Suprapubic skin (tissue), 4 donors: ENCODE results near the gene ERCC6. TPM values are rescaled to one million over a fixed set of nuclear protein-coding genes. Genes with fewer than 3 reads are reported as not detected.

ENCODE experiments used
- DNase-seq, 2 donors: peaks; one replicate each; pipeline ENCODE4 v3.0.0-alpha.2; 2019; ENCODE audit warnings: low spot score in 2 of 2
- H3K27ac ChIP-seq: fragments of 200-600 bp; sonication (generic); one replicate; pipeline ENCODE4 v1.5.1; 2019
- H3K27me3 ChIP-seq: fragments of 200-600 bp; sonication (generic); one replicate; pipeline ENCODE4 v1.5.1; 2019
- H3K36me3 ChIP-seq: fragments of 200-600 bp; sonication (generic); one replicate; pipeline ENCODE4 v1.5.1; 2019
- H3K4me1 ChIP-seq: fragments of 200-600 bp; sonication (generic); one replicate; pipeline ENCODE4 v1.5.1; 2019
- H3K4me3 ChIP-seq: fragments of 200-600 bp; sonication (generic); one replicate; pipeline ENCODE4 v1.5.1; 2019; ENCODE audit warnings: mild to moderate bottlenecking
- H3K9me3 ChIP-seq: fragments of 200-600 bp; sonication (generic); one replicate; pipeline ENCODE4 v1.5.1; 2019
- EP300 ChIP-seq: sonication (generic); formaldehyde crosslinking; IDR thresholded peaks from one replicate; pipeline ENCODE4 v1.6.1; 2017; ENCODE audit warnings: antibody characterized with exemption
- POLR2A ChIP-seq, 2 donors: fragments of 450-650 bp; IDR thresholded peaks; one replicate each; pipeline ENCODE4 v1.6.1; 2017; ENCODE audit warnings: antibody characterized with exemption in 2 of 2, mild to moderate bottlenecking in 2 of 2, moderate library complexity in 2 of 2
- POLR2AphosphoS5 ChIP-seq, 3 donors: sonication (generic); formaldehyde crosslinking; IDR thresholded peaks; one replicate each; pipeline ENCODE4 v1.6.1; 2017; ENCODE audit warnings: antibody characterized with exemption in 3 of 3
- WGBS: methylation state at CpG from one replicate; pipeline ENCODE4 v1.1.5; 2018; 5-methylcytosine and 5-hydroxymethylcytosine counted together
- total RNA-seq, 4 donors: library from RNA; depleted of rRNA; stranded (reverse); fragments of >200 nt; gene quantifications; one replicate each; pipeline ENCODE4 v1.1.0, GENCODE V29; 2016
- TF ChIP-seq, protein P1 (sequence below), 2 donors: fragments of 200-600 bp in 1 of 2; fragments of 450-650 bp in 1 of 2; sonication (generic) in 1 of 2; IDR thresholded peaks; one replicate each; pipeline ENCODE4 v1.5.1; 2016 to 2019; ENCODE audit warnings: antibody characterized with exemption in 2 of 2, mild to moderate bottlenecking in 1 of 2, moderate library complexity in 1 of 2

ERCC6 gene
- 10 to 100 TPM; 20.5 to 37.1 (median 24.4) TPM for total RNA-seq

DNA sequence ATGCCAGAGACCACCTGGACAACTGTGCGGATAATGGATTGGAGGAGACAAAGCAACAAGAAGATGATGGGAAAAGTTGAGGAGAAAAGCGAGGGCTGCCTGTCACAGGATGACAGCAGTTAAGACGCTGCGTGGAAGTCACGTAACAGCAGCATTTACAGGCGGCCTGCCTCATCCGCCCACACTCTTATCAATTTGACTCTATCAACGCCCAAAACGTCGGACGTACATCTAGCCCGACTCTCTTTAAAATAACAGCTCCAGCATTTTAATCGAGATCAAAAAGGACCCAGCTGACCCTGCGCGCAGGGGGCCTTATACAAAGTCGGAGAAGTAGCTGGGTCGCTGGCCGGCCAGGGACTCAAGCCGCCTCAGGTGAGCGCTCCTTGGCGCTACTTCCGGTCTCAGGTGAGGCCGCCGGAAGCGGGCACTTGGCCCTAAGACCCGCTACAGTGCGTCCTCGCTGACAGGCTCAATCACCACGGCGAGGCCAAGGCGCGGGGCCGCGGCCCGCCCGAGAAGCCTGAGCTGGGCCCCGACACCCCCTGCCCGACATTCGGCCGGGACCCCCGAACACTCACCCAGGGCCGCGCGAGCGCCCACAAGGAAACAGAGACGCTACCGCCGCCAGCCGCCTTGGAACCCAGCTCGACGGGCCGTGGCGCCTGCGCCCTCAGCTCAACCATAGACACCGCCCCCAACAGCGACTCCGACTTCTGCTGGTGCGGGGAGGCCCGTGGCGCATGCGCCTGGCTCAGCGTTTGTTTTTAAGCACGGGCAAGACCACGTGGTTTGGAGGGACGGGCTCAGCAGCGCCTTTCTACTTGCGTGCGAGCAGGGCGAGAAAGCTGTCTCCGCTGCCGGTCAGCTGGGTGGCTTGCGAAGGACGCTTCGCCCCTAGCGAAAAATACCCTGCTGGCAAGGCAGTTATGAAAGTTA, at the start of gene ERCC6:
Gene ERCC6, minus strand, starts transcription at position 741 of the 939 bp plus-strand sequence.
- H3K36me3 ChIP-seq: no peaks in the 10 kb centered on the region
- WGBS: 3% methylated on average over 29 of the region's 75 CpGs
- no peaks in the 10 kb centered on the region for H3K9me3 ChIP-seq
- peaks cover 3% of the 10 kb centered on the region for H3K27me3 ChIP-seq
- peak within 1 kb of the TSS; percentile 81 for H3K4me3 ChIP-seq
- TF ChIP-seq POLR2A (IDR thresholded peaks at IDR 0.05) (peak in 1 of 2 donors; percentile 67), POLR2AphosphoS5 (IDR thresholded peaks at IDR 0.05) (no peak), EP300 (no peak)
- TF ChIP-seq, protein P1, sequence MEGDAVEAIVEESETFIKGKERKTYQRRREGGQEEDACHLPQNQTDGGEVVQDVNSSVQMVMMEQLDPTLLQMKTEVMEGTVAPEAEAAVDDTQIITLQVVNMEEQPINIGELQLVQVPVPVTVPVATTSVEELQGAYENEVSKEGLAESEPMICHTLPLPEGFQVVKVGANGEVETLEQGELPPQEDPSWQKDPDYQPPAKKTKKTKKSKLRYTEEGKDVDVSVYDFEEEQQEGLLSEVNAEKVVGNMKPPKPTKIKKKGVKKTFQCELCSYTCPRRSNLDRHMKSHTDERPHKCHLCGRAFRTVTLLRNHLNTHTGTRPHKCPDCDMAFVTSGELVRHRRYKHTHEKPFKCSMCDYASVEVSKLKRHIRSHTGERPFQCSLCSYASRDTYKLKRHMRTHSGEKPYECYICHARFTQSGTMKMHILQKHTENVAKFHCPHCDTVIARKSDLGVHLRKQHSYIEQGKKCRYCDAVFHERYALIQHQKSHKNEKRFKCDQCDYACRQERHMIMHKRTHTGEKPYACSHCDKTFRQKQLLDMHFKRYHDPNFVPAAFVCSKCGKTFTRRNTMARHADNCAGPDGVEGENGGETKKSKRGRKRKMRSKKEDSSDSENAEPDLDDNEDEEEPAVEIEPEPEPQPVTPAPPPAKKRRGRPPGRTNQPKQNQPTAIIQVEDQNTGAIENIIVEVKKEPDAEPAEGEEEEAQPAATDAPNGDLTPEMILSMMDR (IDR thresholded peaks at IDR 0.05): peak in 1 of 2 donors; percentile 7
- DNase-seq: peak; percentile 98
- H3K4me1 ChIP-seq: peaks cover 30% of the 10 kb centered on the region
- peak within 1 kb of the TSS; percentile 89 for H3K27ac ChIP-seq

DNA sequence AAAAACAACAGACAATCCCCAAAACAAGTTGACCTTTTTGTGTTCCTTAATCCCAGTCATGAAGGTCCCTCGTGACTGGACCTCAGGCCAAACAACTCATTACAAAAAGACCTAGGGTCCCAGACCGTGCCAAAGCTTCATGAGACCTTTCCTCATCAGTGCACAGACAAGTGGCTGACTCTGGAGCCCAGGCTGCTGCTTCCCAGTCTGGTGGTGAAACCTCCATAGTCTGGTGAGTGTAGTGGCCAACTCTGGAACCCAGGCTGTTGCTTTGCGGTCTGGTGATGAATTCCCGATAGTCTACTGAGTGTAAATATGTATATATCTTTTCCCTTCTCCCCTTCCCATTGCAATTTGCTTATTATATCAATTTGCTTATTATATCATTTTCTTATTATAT, 49.1 kb upstream of the ERCC6 start:
- Histone ChIP-seq H3K36me3 (no peaks in the 10 kb centered on the region), H3K27ac (no peak overlapping the region), H3K4me1 (no peaks in the 10 kb centered on the region), H3K9me3 (no peaks in the 10 kb centered on the region), H3K27me3 (peaks cover 6% of the 10 kb centered on the region), H3K4me3 (no peak overlapping the region)
- WGBS: 64% methylated on average over 4 of the region's 4 CpGs
- TF ChIP-seq, protein P1 (IDR thresholded peaks at IDR 0.05): no peak
- no peak for TF ChIP-seq EP300
- no peak for TF ChIP-seq POLR2A (IDR thresholded peaks at IDR 0.05)
- no peak for TF ChIP-seq POLR2AphosphoS5 (IDR thresholded peaks at IDR 0.05)
- DNase-seq: no peak

DNA sequence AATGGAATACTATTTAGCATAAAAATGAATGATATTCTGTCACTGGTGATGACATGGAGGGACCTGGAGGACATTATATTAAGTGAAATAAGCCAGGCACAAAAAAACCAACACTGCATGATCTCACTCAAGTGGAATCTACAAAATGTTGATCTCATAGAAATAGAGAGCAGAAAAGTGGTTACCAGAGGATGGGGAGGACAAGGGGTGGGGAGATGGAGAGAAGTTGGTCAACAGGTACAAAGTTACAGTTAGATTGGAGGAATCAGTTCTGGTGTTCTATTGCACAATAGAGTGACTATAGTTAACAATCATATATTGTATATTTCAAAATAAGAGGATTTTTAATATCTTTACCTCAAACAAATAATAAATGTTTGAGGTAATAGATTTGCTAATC, 46.5 kb upstream of the ERCC6 start:
- TF ChIP-seq POLR2AphosphoS5 (IDR thresholded peaks at IDR 0.05) (no peak), POLR2A (IDR thresholded peaks at IDR 0.05) (no peak), EP300 (no peak)
- TF ChIP-seq, protein P1 (IDR thresholded peaks at IDR 0.05): no peak
- Histone ChIP-seq H3K27me3 (no peaks in the 10 kb centered on the region), H3K4me1 (no peaks in the 10 kb centered on the region), H3K36me3 (no peaks in the 10 kb centered on the region), H3K9me3 (no peaks in the 10 kb centered on the region), H3K27ac (no peak overlapping the region), H3K4me3 (no peak overlapping the region)
- DNase-seq: no peak

DNA sequence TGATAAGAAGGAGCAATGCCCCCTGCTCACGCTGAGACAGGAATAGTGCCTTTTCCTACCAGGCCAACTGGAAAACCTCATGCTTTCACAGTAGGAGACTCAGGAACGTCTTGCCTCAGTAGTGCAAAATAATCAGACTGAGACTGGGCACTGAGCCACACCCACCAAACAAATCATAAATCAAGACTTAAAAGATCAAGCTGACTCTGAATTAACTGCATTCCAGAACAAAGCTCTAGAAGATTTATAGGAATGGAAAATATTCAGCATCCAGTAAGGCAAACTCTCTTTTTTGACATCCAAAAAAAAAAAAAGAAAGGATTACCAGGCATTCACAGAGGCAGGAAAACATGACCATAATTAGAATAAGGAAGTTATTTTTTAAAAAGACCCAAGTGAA, 40.7 kb upstream of the ERCC6 start:
- H3K27ac ChIP-seq: no peak overlapping the region
- 27% methylated on average over 2 of the region's 2 CpGs for WGBS
- no peak for TF ChIP-seq EP300
- TF ChIP-seq, protein P1 (IDR thresholded peaks at IDR 0.05): no peak
- TF ChIP-seq POLR2AphosphoS5 (IDR thresholded peaks at IDR 0.05): no peak
- no peak for TF ChIP-seq POLR2A (IDR thresholded peaks at IDR 0.05)

DNA sequence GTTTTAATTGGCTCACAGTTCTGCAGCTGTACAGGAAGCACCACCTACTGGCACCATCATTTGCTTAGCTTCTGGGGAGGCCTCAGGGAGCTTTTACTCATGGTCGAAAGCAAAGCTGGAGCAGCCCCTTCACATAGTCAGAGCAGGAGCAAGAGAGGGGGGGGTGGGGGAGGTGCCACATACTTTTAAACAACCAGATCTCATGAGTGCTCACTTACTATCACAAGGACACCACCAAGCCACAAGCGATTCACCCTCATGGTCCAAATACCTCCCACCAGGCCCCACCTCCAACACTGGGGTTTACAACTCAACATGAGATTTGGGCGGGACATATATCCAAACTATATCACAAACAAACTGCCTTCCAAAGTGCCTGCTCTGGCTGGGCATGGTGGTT, 39.5 kb upstream of the ERCC6 start:
- 83% methylated on average over 3 of the region's 3 CpGs for WGBS
- Histone ChIP-seq H3K4me1 (no peaks in the 10 kb centered on the region), H3K36me3 (no peaks in the 10 kb centered on the region), H3K9me3 (no peaks in the 10 kb centered on the region), H3K27me3 (no peaks in the 10 kb centered on the region), H3K4me3 (no peak overlapping the region), H3K27ac (no peak overlapping the region)
- DNase-seq: no peak
- TF ChIP-seq, protein P1 (IDR thresholded peaks at IDR 0.05): no peak
- TF ChIP-seq POLR2AphosphoS5 (IDR thresholded peaks at IDR 0.05) (no peak), EP300 (no peak), POLR2A (IDR thresholded peaks at IDR 0.05) (no peak)

More for the DNA sequence above, 40.7 kb upstream of the ERCC6 start:
- H3K4me1 ChIP-seq: no peaks in the 10 kb centered on the region
- H3K36me3 ChIP-seq: no peaks in the 10 kb centered on the region
- no peak for DNase-seq
- H3K4me3 ChIP-seq: no peak overlapping the region
- H3K9me3 ChIP-seq: no peaks in the 10 kb centered on the region
- no peaks in the 10 kb centered on the region for H3K27me3 ChIP-seq
